DMS53 treated with DMSO at 0.1 percent for 48 hours (cell line): ENCODE measurements around the gene SUPT20HL1.
"Not testable (repeated sequence)": the region's sequence is repeated elsewhere in the genome, so short reads cannot be mapped to it uniquely, and the experiment has no call there.

Experiments
- DNase-seq: peaks from one replicate; lab custom pipeline; 2025; ENCODE audit not compliant: unreplicated experiment; lab: John Stamatoyannopoulos, UW

The SUPT20HL1 gene

DNA sequence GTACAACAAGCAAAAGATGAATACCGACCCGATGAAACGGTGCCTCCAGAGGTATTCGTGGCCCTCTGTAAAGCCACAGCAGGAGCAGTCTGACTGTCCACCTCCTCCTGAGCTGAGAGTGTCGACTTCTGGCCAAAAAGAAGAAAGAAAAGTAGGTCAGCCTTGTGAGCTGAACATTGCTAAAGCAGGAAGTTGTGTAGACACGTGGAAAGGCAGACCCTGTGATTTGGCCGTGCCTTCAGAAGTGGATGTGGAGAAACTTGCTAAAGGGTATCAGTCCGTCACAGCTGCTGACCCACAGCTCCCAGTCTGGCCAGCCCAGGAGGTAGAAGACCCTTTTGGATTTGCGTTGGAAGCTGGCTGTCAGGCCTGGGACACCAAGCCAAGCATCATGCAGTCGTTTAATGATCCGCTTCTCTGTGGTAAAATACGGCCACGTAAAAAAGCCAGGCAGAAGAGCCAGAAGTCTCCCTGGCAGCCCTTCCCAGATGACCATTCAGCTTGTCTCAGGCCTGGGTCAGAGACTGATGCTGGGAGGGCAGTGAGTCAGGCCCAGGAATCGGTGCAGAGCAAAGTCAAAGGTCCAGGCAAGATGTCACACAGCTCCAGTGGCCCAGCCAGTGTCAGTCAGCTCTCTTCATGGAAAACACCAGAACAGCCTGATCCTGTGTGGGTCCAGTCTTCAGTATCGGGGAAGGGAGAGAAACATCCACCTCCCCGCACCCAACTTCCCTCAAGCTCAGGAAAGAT is 3.2 kb downstream of the SUPT20HL1 start:
- not testable (repeated sequence) for DNase-seq

- DNase-seq: no peak
Observed at GRCh38 chrX:24364326-24364725, 3.9 kb downstream of the SUPT20HL1 start.

GRCh38 chrX:24364851-24365538 is 4.6 kb downstream of the SUPT20HL1 start:
- no peak for DNase-seq

GRCh38 chrX:24366762-24367400 is 6.4 kb downstream of the SUPT20HL1 start:
- DNase-seq: not testable (repeated sequence)

GRCh38 chrX:24369816-24370215 is 9.4 kb downstream of the SUPT20HL1 start:
- DNase-seq: no peak

- DNase-seq: peak; percentile 2
Observed at GRCh38 chrX:24371391-24371972, 11.0 kb downstream of the SUPT20HL1 start.

DNA sequence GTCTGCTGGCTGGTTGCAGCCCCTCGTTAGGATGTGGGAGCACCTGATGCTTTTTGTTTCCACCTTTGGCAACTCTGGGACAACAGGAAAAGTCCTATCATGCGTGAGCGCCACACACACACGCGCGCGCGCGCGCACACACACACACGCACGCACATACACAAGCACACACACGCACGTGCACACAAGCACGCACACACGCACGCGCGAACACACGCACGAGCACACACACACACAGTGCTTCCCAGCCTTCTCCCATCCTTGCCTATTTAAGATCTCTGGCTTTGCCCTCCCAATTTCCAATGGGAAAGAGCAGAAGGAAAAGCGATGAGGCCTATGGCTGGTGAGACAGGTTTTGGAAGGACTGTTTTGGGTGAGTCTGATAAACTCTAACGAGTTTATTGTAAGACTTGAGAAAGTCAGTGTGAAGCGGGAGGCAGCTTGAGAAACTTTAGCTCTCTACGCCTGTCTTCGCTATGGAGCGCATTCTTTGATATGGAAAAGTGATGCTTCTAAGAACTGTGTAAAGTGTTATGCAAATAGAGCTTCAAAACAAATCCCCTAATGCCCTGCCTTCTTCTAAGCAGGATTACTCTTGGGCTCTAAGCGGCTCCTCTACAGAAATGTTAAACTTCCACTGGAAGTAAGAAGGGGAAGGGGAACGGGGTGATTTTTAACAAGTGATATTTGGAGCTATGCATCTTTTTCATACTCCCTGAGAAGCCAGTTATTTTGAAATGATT is 11.8 kb downstream of the SUPT20HL1 start:
- no peak for DNase-seq

DNA sequence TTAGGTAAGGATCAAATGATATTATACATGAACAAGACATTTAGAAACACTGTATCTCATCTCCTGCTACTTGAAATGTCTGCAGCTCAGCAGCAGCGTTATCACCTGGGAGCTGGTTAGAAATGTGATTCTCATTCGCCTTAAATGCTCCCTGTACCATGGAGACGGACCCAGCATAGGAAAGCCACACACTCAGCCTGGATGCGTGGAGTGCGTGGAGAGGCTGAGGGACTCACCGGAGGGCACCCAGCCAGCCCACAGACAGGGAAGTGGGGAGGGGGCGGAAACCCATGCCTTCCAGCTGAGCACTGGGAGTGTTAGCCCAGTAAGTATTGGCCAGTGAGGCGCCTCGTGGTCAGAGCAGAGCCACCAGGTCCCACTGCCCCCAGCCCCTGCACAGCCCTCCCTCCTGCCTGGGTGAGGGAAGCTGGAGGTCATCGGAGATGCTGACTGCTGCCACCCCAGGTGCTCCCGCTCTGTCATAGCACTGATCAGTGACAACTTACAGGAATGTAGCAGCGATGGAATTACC is 15.2 kb downstream of the SUPT20HL1 start:
- DNase-seq: no peak

DNA sequence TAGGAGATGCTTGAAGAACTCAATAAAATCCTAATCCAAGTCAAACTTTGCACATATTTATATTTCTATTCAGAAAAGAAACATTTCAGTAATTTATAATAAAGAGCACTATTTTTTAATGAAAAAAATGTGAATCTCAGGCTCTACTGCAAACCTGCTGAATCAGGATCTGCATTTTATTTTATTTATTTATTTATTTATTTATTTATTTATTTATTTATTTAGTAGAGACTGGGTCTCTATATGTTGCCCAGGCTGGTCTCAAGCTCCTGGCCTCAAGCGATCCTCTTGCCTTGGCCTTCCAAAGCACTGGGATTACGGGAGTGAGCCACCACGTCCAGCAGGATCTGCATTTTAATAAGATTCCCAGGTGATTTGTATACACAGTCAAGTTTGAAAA is 16.0 kb downstream of the SUPT20HL1 start:
- DNase-seq: no peak

GRCh38 chrX:24377195-24377594 is 16.8 kb downstream of the SUPT20HL1 start:
- no peak for DNase-seq

DNA sequence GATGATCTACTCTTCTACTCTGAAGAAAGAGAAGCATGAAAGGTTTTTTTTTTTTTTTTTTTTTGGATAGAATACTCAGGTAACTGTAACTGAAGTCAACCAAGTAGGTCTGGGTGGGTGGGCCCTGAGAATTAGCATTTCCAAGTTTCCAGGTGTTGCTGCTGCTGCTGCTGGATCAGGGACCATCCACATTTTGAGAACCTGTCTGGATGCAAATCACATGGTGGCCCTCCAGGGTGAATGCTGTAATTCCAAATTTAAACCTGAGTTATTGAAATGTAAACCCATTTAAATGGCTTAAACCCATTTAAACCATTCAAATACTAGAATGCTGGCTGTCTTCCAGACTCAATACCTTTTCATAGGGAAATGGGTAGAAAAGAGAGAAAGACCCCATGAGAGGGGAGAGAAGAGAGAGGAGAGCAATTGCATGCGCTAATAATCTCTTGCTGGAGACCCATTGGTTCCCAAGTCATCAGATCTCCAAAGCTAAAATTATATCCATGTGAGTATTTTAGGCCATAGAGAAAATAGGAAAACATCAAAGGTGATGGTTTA is 17.6 kb downstream of the SUPT20HL1 start:
- DNase-seq: no peak

DNA sequence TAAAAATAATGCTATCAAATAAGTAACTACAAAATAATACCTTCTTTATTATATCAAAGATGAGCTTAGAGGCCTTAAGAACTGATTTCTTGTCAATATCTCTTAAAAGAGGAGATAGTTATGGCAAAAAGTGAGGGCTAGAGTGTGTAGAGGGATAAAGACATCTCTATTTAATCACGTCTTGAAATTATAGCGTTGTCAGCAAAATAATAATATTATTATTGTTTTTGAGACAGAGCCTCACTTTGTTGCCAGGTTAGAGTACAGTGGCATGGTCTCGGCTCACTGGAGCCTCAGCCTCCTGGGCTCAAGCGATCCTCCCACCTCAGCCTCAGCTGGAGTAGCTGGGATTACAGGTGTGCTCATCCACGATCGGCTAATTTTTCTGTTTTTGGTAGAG is 18.3 kb downstream of the SUPT20HL1 start:
- no peak for DNase-seq

DNA sequence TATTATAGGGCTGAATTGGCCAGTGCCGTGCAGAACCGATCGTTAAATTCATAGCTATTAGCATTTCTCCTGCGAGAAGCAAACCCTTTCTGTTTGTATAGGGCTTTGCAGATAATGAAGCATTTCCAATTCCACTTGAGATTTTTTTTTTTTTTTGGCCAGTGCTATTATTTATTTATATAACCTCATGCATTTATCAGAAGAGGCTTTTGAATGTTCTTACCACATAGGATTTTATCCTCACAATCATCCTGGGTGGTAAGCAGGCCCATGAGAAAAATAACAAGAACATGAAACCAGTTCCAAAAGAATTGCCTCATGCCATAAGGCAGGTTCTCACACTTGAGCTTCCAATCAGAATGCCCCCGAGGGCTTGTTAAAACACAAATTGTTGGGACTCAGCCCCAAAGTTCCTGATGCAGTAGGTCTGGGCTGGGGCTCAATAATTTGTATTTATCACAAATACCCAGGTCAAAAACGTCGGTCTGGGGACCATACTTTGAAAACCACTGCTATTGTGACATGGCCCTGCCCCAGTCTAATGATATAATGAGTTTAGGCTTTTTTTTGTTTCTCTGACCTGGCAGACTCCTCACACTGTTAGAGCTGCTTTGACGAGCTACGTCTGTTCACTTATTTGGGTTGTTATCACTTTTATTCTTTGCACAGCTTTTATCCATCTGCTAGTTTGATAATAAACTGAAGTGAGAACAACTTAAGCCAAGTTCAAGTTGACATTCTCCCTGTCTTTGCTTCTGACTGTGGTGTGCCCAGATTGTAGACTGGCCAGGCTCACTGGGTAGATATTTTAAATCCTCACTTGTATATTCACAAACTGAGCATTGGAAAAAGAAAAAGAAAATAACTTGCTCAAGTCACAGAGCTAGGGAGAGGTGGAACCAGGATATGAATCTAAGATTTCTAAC is 20.1 kb downstream of the SUPT20HL1 start:
- DNase-seq: no peak

DNA sequence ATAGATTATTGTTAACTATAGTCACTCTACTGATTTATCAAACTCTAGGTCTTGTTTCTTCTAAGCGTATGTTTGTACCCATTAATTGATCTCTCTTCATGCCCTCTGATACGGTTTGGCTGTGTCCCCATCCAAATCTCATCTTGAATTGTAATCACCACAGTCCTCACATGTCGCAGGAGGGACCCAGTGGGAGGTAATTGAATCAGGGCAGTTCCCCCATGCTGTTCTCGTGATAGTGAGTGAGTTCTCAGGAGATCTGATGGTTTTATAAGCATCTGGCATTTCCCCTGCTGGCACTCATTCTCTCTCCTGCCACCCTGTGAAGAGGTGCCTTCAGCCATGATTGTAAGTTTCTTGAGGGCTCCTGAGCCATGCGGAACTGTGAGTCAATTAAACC is 21.9 kb downstream of the SUPT20HL1 start:
- not testable (repeated sequence) for DNase-seq

- DNase-seq: no peak
Observed at GRCh38 chrX:24387724-24388123, 27.3 kb downstream of the SUPT20HL1 start.

- DNase-seq: no peak
Observed at GRCh38 chrX:24391389-24391788, 30.9 kb downstream of the SUPT20HL1 start.

DNA sequence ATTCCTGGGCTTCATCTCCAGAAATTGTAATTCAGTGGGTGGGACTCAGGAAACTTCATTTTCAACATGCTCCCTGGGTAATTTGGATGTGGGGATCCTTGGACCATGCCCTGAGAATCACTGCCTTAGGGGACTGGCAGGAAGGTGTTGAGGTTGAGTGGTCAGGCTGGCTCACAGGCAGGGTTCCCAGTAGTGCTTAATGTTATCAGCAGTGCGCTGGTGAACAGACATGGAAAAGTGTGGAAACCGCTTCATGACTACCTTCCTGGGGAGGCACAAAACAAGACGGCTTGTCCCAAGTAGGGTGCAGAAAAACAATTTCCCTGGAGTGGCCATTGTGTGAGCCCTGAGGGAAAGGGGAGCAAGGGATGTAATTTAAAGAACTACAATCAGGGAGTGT is 31.4 kb downstream of the SUPT20HL1 start:
- DNase-seq: no peak

GRCh38 chrX:24392709-24393108 is 32.3 kb downstream of the SUPT20HL1 start:
- no peak for DNase-seq

DNA sequence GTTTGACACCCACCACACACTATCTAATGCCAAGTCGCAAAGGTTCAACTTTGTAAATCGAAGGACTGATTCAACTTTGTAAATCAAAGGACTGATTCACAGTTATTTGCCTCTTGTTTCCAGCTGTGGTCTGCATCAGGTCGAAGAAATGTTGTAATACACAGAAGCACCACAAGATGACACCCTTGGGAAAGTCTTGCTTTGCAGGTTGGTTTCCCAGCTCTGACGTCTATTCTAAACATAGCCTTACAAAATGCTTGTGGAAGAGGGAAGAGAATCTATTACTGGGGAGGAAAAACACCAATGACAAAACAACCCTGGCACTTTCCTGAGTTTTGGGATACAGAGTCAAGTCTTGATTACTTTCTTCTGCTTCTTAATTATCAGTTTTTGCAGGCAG is 35.3 kb downstream of the SUPT20HL1 start:
- peak; percentile 57 for DNase-seq
